Stomach (tissue), 4 donors: ENCODE data around the gene INPP4B.

ENCODE experiments used
- CTCF ChIP-seq, 7 experiments: fragments of 450-650 bp in 4 of 7; fragments of 200-600 bp in 3 of 7; sonication (generic) in 3 of 7; IDR thresholded peaks; one replicate each; pipeline ENCODE4 v1.5.1; 2016 to 2019; ENCODE audit warnings: antibody characterized with exemption in 7 of 7, control low read depth in 2 of 7, mild to moderate bottlenecking in 1 of 7
- EP300 ChIP-seq: sonication (generic); formaldehyde crosslinking; IDR thresholded peaks from one replicate; pipeline ENCODE4 v1.6.1; 2017; ENCODE audit warnings: antibody characterized with exemption
- POLR2A ChIP-seq, 4 donors: fragments of 450-650 bp; IDR thresholded peaks; one replicate each; pipeline ENCODE4 v1.6.1; 2016; ENCODE audit warnings: antibody characterized with exemption in 4 of 4, control low read depth in 2 of 4, mild to moderate bottlenecking in 1 of 4, moderate library complexity in 1 of 4
- POLR2AphosphoS5 ChIP-seq, 3 donors: sonication (generic); formaldehyde crosslinking; IDR thresholded peaks; one replicate each; pipeline ENCODE4 v1.6.1; 2016; ENCODE audit warnings: antibody characterized with exemption in 3 of 3

DNA sequence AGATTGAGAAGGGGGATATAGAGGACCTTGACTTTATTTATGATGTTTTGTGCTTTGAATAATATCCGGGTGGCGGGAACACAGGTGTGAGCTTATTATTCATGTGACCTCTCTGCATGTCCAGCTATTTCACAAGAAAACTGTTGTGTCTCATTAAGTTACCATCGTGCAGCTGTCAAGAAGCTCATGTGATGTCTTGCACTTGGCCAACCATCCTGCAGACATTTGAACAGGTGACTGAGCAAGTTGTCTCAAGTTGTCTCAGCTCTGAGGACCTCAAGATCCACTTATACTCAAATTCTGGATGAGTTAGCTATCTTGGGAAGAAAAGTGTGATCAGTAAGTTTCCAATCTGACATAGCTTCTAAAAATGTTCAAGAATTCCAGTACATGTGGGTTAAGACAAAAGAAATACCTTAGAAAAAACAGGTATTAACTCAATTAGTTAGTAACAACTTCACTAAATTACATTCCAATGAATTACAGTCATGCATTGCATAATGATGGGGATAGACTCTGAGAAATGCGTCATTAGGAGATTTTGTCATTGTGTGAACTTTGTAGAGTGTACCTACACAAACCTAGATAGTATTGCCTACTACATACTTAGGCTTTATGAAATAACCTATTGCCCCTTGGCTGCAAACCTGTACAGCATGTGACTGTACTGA is 462.2 kb downstream of the INPP4B start:
- TF ChIP-seq EP300 (no peak), POLR2A (IDR thresholded peaks at IDR 0.05) (no peak), CTCF (IDR thresholded peaks at IDR 0.05) (no peak), POLR2AphosphoS5 (IDR thresholded peaks at IDR 0.05) (no peak)
